Ascending aorta (tissue), 2 donors: Measurements from ENCODE around the gene LCE1E. TPM values are rescaled to one million over a fixed set of nuclear protein-coding genes. Genes with fewer than 3 reads are reported as not detected.

Source experiments
- DNase-seq, 2 donors: peaks; one replicate each; pipeline ENCODE4 v3.0.0-alpha.2; 2019; ENCODE audit warnings: low spot score in 2 of 2
- H3K27ac ChIP-seq, 2 donors: fragments of 200-600 bp; sonication (generic); one replicate each; pipeline ENCODE4 v1.5.1; 2016 to 2017; ENCODE audit warnings: mild to moderate bottlenecking in 1 of 2
- H3K27me3 ChIP-seq: fragments of 200-600 bp; sonication (generic); one replicate; pipeline ENCODE4 v1.5.1; 2017
- H3K36me3 ChIP-seq, 2 donors: fragments of 200-600 bp; sonication (generic); one replicate each; pipeline ENCODE4 v1.5.1; 2016
- H3K4me1 ChIP-seq, 2 donors: fragments of 200-600 bp; sonication (generic); one replicate each; pipeline ENCODE4 v1.5.1; 2016 to 2017; ENCODE audit warnings: mild to moderate bottlenecking in 1 of 2
- H3K4me3 ChIP-seq, 2 donors: fragments of 200-600 bp; sonication (generic); one replicate each; pipeline ENCODE4 v1.5.1; 2016 to 2017; ENCODE audit warnings: mild to moderate bottlenecking in 1 of 2
- H3K9me3 ChIP-seq, 2 donors: fragments of 200-600 bp; sonication (generic); one replicate each; pipeline ENCODE4 v1.5.1; 2016
- intact Hi-C: fragments of 100-400 bp; cut with DNase I; formaldehyde crosslinking; loops from one replicate; pipeline ENCODE4 v1.15.1; 2023
- total RNA-seq: library from RNA; depleted of rRNA; stranded (reverse); fragments of >200 nt; gene quantifications from one replicate; pipeline ENCODE4 v1.1.0, GENCODE V29; 2016
- TF ChIP-seq, protein P1 (sequence below), 3 experiments: fragments of 200-600 bp in 2 of 3; fragments of 450-650 bp in 1 of 3; sonication (generic) in 2 of 3; IDR thresholded peaks; one replicate each; pipeline ENCODE4 v1.5.1; 2016 to 2019; ENCODE audit warnings: antibody characterized with exemption in 3 of 3, mild to moderate bottlenecking in 1 of 3, moderate library complexity in 1 of 3

The LCE1E gene
- total RNA-seq, 1 donor from 2014 or later = not detected

DNA sequence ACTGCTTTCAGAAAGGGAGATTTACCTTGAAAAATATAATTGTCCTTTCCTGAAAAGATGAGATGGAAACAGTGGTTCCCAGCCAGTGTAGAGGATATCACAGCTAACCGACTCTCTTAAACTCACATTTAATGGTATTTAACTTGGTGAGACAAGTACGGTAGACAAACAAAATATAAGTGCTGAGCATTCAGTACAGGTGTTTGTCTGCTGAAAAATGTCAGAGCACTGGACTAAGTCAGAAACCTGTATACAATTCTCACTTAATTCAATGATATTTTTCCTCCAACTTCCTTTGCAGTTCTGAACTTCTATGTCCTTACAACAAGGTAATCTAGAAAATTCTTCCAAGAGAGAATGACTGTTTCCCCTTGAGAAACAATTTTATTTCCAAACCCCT is 25.6 kb downstream of the LCE1E start, which contains the start of gene LCE1B:
Gene LCE1B, plus strand, starts transcription at position 301 of the 400 bp plus-strand sequence. CDS start 476 bp downstream, outside the sequence.
- H3K27ac ChIP-seq = no peak within 1 kb of the TSS
- intact Hi-C loops = no loop called here
- TF ChIP-seq, protein P1, sequence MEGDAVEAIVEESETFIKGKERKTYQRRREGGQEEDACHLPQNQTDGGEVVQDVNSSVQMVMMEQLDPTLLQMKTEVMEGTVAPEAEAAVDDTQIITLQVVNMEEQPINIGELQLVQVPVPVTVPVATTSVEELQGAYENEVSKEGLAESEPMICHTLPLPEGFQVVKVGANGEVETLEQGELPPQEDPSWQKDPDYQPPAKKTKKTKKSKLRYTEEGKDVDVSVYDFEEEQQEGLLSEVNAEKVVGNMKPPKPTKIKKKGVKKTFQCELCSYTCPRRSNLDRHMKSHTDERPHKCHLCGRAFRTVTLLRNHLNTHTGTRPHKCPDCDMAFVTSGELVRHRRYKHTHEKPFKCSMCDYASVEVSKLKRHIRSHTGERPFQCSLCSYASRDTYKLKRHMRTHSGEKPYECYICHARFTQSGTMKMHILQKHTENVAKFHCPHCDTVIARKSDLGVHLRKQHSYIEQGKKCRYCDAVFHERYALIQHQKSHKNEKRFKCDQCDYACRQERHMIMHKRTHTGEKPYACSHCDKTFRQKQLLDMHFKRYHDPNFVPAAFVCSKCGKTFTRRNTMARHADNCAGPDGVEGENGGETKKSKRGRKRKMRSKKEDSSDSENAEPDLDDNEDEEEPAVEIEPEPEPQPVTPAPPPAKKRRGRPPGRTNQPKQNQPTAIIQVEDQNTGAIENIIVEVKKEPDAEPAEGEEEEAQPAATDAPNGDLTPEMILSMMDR (IDR thresholded peaks at IDR 0.05) = no peak
- H3K36me3 ChIP-seq = no peaks in the 10 kb centered on the region
- no peak within 1 kb of the TSS for H3K4me3 ChIP-seq
- H3K4me1 ChIP-seq = no peaks in the 10 kb centered on the region
- H3K9me3 ChIP-seq = no peaks in the 10 kb centered on the region
- no peaks in the 10 kb centered on the region for H3K27me3 ChIP-seq
- no peak for DNase-seq

DNA sequence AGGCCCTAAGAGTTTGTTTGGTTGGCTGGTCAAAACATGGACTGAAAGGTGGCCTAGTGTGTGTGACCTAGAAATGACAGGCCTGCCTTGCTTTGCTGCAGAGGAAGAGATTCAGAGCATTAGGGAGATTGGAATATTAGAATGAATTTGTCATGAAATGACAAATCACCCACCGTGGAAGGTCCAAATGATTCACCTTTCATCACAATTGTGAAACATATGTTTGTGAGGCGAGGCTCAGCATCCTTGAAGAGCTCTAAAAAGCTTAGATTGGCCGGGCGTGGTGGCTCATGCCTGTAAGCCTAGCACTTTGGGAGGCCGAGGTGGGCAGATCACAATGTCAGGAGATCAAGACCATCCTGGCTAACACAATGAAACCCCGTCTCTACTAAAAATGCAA is 31.3 kb downstream of the LCE1E start:
- no peak for DNase-seq
- TF ChIP-seq, protein P1 (IDR thresholded peaks at IDR 0.05) = no peak
- Histone ChIP-seq H3K4me3 (no peak overlapping the region), H3K27me3 (no peaks in the 10 kb centered on the region), H3K9me3 (no peaks in the 10 kb centered on the region), H3K4me1 (no peaks in the 10 kb centered on the region), H3K27ac (no peak overlapping the region), H3K36me3 (no peaks in the 10 kb centered on the region)
- intact Hi-C loops = no loop called here

DNA sequence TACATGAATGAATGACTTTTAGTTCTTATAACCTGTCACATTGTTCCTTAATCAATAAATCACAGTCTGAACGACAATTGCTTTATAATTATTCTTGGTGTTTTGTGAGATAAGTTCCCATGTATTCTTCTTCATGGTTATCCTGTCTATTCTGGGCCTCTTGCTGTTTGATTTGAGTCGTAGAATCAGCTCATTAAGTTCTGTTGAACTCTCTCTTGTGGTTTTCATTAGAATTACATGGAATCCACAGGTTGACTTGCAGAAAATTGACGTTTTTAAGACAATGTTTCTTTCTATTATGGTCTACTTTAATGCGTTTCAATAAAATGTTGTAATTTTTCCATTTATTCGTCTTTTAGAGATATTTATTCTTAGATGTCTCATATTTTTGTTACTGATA is 37.2 kb downstream of the LCE1E start:
- intact Hi-C loops = no loop called here
- Histone ChIP-seq H3K36me3 (no peaks in the 10 kb centered on the region), H3K27ac (no peak overlapping the region), H3K27me3 (no peaks in the 10 kb centered on the region), H3K4me3 (no peak overlapping the region), H3K4me1 (no peaks in the 10 kb centered on the region), H3K9me3 (no peaks in the 10 kb centered on the region)
- TF ChIP-seq, protein P1 (IDR thresholded peaks at IDR 0.05) = no peak
- no peak for DNase-seq

DNA sequence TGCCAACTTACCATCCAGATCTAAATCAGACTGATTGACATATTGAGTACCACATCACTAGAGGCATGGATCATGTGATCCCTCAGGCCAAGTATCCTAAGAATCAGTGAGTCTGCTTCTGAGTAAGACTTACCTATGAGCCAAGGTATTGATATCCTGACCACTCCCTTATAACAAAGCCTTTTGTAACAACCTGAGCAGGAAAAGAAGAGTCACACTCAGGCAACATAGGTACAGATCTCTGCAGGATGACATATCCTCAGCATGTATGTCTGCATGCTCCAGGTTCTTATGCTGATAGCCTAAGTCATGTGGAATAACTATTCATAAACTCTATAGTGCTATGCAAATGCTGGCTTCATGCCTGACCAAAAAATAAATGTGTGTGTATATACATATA is 38.9 kb downstream of the LCE1E start:
- TF ChIP-seq, protein P1 (IDR thresholded peaks at IDR 0.05) = no peak
- no peaks in the 10 kb centered on the region for H3K9me3 ChIP-seq
- no peaks in the 10 kb centered on the region for H3K36me3 ChIP-seq
- H3K27me3 ChIP-seq = no peaks in the 10 kb centered on the region
- intact Hi-C loops = no loop called here
- H3K4me3 ChIP-seq = no peak overlapping the region
- H3K4me1 ChIP-seq = no peaks in the 10 kb centered on the region
- H3K27ac ChIP-seq = no peak overlapping the region
- no peak for DNase-seq

DNA sequence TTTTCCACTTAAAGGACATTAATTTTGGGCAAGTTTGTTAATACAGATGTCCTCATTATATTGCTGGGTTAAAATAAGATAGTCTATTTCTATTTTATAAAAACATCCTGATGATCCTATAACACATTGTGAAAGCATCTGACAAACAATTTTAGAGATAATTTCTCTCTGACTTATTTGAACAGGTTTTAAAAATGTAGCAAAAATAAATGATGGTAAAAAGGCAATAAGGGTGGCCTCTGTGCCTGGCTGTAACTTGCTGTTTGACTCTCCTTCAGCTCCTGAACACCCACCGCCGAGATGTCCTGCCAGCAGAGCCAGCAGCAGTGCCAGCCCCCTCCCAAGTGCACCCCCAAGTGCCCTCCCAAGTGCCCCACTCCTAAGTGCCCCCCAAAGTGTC is 41.1 kb downstream of the LCE1E start, which contains the start of gene LCE1A:
Gene LCE1A, plus strand, starts transcription at position 301 of the 400 bp plus-strand sequence. Its CDS starts 0 bp downstream, at position 301.
- DNase-seq = no peak
- H3K4me3 ChIP-seq = no peak within 1 kb of the TSS
- no peaks in the 10 kb centered on the region for H3K9me3 ChIP-seq
- H3K27ac ChIP-seq = no peak within 1 kb of the TSS
- TF ChIP-seq, protein P1 (IDR thresholded peaks at IDR 0.05) = no peak
- H3K27me3 ChIP-seq = no peaks in the 10 kb centered on the region
- intact Hi-C loops = no loop called here
- no peaks in the 10 kb centered on the region for H3K4me1 ChIP-seq
- H3K36me3 ChIP-seq = no peaks in the 10 kb centered on the region

DNA sequence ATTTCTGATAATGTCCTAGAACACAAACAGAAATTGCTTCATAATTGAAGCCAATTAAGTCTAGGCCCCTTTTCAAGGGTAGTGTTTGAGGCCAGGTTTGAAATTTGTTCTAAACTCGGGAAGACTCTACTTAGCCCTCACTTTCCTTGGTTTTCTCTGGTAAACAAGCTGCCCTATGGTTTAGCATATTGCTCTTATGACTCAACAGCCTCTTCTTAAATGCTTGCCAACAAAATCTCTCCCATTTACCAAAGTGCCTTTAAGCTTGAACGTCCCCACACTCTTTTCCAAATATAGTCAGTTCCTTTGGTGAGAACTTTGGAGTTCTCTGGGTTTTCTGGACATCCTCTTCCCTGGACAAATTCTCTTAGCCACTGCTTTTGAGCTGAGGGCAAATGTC is 50.8 kb downstream of the LCE1E start:
- intact Hi-C loops = no loop called here
- no peak for DNase-seq
- Histone ChIP-seq H3K36me3 (no peaks in the 10 kb centered on the region), H3K27ac (no peak overlapping the region), H3K9me3 (no peaks in the 10 kb centered on the region), H3K4me1 (no peaks in the 10 kb centered on the region), H3K27me3 (no peaks in the 10 kb centered on the region), H3K4me3 (no peak overlapping the region)
- TF ChIP-seq, protein P1 (IDR thresholded peaks at IDR 0.05) = no peak
